B cell (primary cell): ENCODE results near the gene RPS6KA1. TPM values are rescaled to one million over a fixed set of nuclear protein-coding genes. Genes with fewer than 3 reads are reported as not detected.

Source experiments
- ATAC-seq: fragments of 200-7000 bp; cut with Tn5 transposase; one replicate; pipeline ENCODE4 v1.10.0; 2021; ENCODE audit warnings: low read depth, mild to moderate bottlenecking, moderate number of reproducible peaks, moderate library complexity
- CTCF ChIA-PET: fragments of 350-600 bp; sonication (Branson Sonifier 250); formaldehyde crosslinking; loops from one replicate; lab custom pipeline; 2021; ENCODE audit warnings: antibody characterized with exemption, inconsistent platforms; lab: Charles Lee
- POLR2A ChIA-PET: fragments of 350-600 bp; sonication (Branson Sonifier 250); formaldehyde crosslinking; loops from one replicate; lab custom pipeline; 2021; ENCODE audit warnings: antibody characterized with exemption; lab: Charles Lee
- DNase-seq: peaks from one replicate; pipeline ENCODE4 v3.0.0; 2013
- H2AFZ ChIP-seq: 2 replicates; pipeline ENCODE4 v1.6.1; 2012; ENCODE audit warnings: mild to moderate bottlenecking, low read depth, low read length; ENCODE audit not compliant: insufficient read depth, poor library complexity, severe bottlenecking
- H3K27ac ChIP-seq, 2 donors: 1 replicate in 1 of 2; 2 replicates in 1 of 2; pipeline ENCODE4 v1.5.1; 2012 to 2013; ENCODE audit warnings: low read length in 2 of 2, mild to moderate bottlenecking in 2 of 2, moderate library complexity in 1 of 2
- H3K27me3 ChIP-seq, 4 experiments: fragments of 200-600 bp in 1 of 4; sonication (generic) in 1 of 4; replicated peaks in 1 of 4; 1 replicate in 2 of 4; 2 replicates in 2 of 4; pipeline versions ENCODE4 v1.6.1 to v1.7.0; 2013 to 2016; ENCODE audit warnings: low read length in 3 of 4, mild to moderate bottlenecking in 2 of 4, mixed read lengths in 1 of 4, moderate library complexity in 1 of 4; ENCODE audit not compliant: insufficient read depth in 4 of 4, control insufficient read depth in 3 of 4; ENCODE audit errors: control extremely low read depth in 1 of 4
- H3K36me3 ChIP-seq, 2 experiments: replicated peaks in 1 of 2; 1 replicate in 1 of 2; 2 replicates in 1 of 2; pipeline versions ENCODE4 v1.6.1 to v1.7.1; 2013; ENCODE audit warnings: low read length in 1 of 2; ENCODE audit not compliant: insufficient read depth in 2 of 2, control insufficient read depth in 1 of 2; ENCODE audit errors: control extremely low read depth in 1 of 2, extremely low read depth in 1 of 2
- H3K4me1 ChIP-seq, 2 donors: fragments of 200-600 bp in 1 of 2; sonication (generic) in 1 of 2; 1 replicate in 1 of 2; 2 replicates in 1 of 2; pipeline versions ENCODE4 v1.5.1 to v1.6.1; 2013 to 2017; ENCODE audit warnings: low read length in 2 of 2; ENCODE audit not compliant: control insufficient read depth in 2 of 2, insufficient read depth in 2 of 2
- H3K4me2 ChIP-seq: replicated peaks from 2 replicates; pipeline ENCODE3; 2012; ENCODE audit warnings: mild to moderate bottlenecking, low read depth, low read length; ENCODE audit not compliant: poor library complexity, severe bottlenecking
- H3K4me3 ChIP-seq, 5 experiments: fragments of 200-600 bp in 1 of 5; sonication (generic) in 1 of 5; 1 replicate in 3 of 5; 2 replicates in 2 of 5; pipeline versions ENCODE4 v1.5.1 to v1.7.0; 2011 to 2016; ENCODE audit warnings: low read length in 4 of 5, mild to moderate bottlenecking in 4 of 5, low read depth in 2 of 5, control low read depth in 1 of 5, moderate library complexity in 1 of 5; ENCODE audit not compliant: insufficient read depth in 1 of 5; ENCODE audit errors: control extremely low read depth in 1 of 5, extremely low read depth in 1 of 5
- H3K79me2 ChIP-seq: fragments of 200-600 bp; sonication (generic); one replicate; pipeline ENCODE4 v1.6.0; 2016; ENCODE audit warnings: low read length; ENCODE audit not compliant: control insufficient read depth, insufficient read depth
- H3K9ac ChIP-seq: fragments of 200-600 bp; sonication (generic); 2 replicates; pipeline ENCODE4 v1.6.1; 2017; ENCODE audit warnings: mild to moderate bottlenecking, low read length, moderate library complexity
- H3K9me3 ChIP-seq, 3 donors: one replicate each; pipeline versions ENCODE4 v1.6.1 to v1.7.1; 2013; ENCODE audit warnings: low read length in 2 of 3; ENCODE audit not compliant: control insufficient read depth in 2 of 3, insufficient read depth in 1 of 3; ENCODE audit errors: control extremely low read depth in 1 of 3
- H4K20me1 ChIP-seq: 2 replicates; pipeline ENCODE4 v1.6.0; 2012; ENCODE audit warnings: mild to moderate bottlenecking, low read length; ENCODE audit not compliant: insufficient read depth, control insufficient read depth, poor library complexity, severe bottlenecking
- H3K27ac Mint-ChIP-seq: one replicate; pipeline ENCODE4 v1.8.0; 2021; ENCODE audit warnings: mixed read lengths
- H3K27me3 Mint-ChIP-seq: one replicate; pipeline ENCODE4 v1.8.0; 2021; ENCODE audit warnings: mixed read lengths
- H3K4me1 Mint-ChIP-seq: one replicate; pipeline ENCODE4 v1.8.0; 2021; ENCODE audit warnings: mixed read lengths
- H3K4me3 Mint-ChIP-seq: one replicate; pipeline ENCODE4 v1.8.0; 2021; ENCODE audit warnings: mixed read lengths
- H3K9me3 Mint-ChIP-seq: one replicate; pipeline ENCODE4 v1.8.0; 2022; ENCODE audit warnings: mixed read lengths; ENCODE audit not compliant: insufficient read depth
- CTCF ChIP-seq: fragments of 200-600 bp; IDR thresholded peaks from one replicate; pipeline ENCODE4 v1.8.0; 2022; ENCODE audit warnings: antibody characterized with exemption, mild to moderate bottlenecking
- EZH2 ChIP-seq: IDR thresholded peaks from 2 replicates; pipeline ENCODE4 v1.6.1; 2012; ENCODE audit warnings: borderline replicate concordance, low read depth, mild to moderate bottlenecking, moderate library complexity, low read length; ENCODE audit not compliant: insufficient read depth, poor library complexity, severe bottlenecking
- WGBS: methylation state at CpG from one replicate; pipeline ENCODE4 v1.1.5; 2013; ENCODE audit warnings: missing lambda C conversion rate; ENCODE audit not compliant: insufficient coverage; 5-methylcytosine and 5-hydroxymethylcytosine counted together
- intact Hi-C: fragments of 100-400 bp; cut with micrococcal nuclease; formaldehyde crosslinking; loops from one replicate; pipeline ENCODE4 v1.10.0; 2022
- polyA plus RNA-seq: library from polyadenylated mRNA; depleted of rRNA; stranded (reverse); fragments of >200 nt; gene quantifications from 2 replicates; pipeline ENCODE4 v1.2.3, GENCODE V29; 2012
- total RNA-seq, 2 donors: library from RNA; stranded (reverse); fragments of 120-200 nt in 1 of 2; gene quantifications; 1 replicate in 1 of 2; 2 replicates in 1 of 2; pipeline versions ENCODE4 v1.2.3 to v1.2.4, GENCODE V29; 2013 to 2022

Gene RPS6KA1
- total and polyA plus RNA-seq, 2 donors (not counting 1 experiment from before 2014, with no cell fraction given): 72.0 to 99.9 TPM

- peaks cover 33 to 45% of the 10 kb centered on the region in 2 donors for H3K4me1 ChIP-seq
- H3K27ac Mint-ChIP-seq: no peak overlapping the region
Observed at GRCh38 chr1:26530895-26531598, 1.5 kb downstream of the RPS6KA1 start.

More at GRCh38 chr1:26530895-26531598, 1.5 kb downstream of the RPS6KA1 start:
- Histone ChIP-seq H2AFZ (peak overlapping the region; percentile 78), H4K20me1 (peaks cover 12% of the 10 kb centered on the region), H3K27ac (no peak overlapping the region), H3K4me3 (peak overlapping the region; percentile 60 to 80 (median 68)), H3K4me2 (peak overlapping the region; percentile 93), H3K36me3 (no peaks in the 10 kb centered on the region), H3K79me2 (peaks cover 23% of the 10 kb centered on the region), H3K27me3 (no peaks in the 10 kb centered on the region), H3K9ac (peak overlapping the region; percentile 80), H3K9me3 (peaks cover 0 to 2% (median 0%) of the 10 kb centered on the region in 3 donors)
- intact Hi-C loops: loop anchor here (1.0 kb wide), 1 partner anchor 7 kb away; no protein-coding TSS in a partner anchor
- ATAC-seq (peak; percentile 14), DNase-seq (peak; percentile 42)
- H3K4me3 Mint-ChIP-seq: peak overlapping the region; percentile 90
- POLR2A ChIA-PET: interaction anchor here (1.5 to 2.4 kb wide), 3 partner anchors 7 to 31 kb away, joined by 5 to 19 read pairs (median 11); no protein-coding TSS in a partner anchor
- peaks cover 44% of the 10 kb centered on the region for H3K4me1 Mint-ChIP-seq
- CTCF ChIA-PET: interaction anchor here (1.1 to 2.9 kb wide), 5 partner anchors 11 to 258 kb away, joined by 3 to 12 read pairs (median 5); no protein-coding TSS in a partner anchor
- H3K9me3 Mint-ChIP-seq: no peaks in the 10 kb centered on the region
- no peak for TF ChIP-seq EZH2
- TF ChIP-seq CTCF: no peak
- no peaks in the 10 kb centered on the region for H3K27me3 Mint-ChIP-seq
- WGBS: 54% methylated on average over 9 of the region's 9 CpGs
